ENCODE data around the gene UBASH3B.

- TF ChIP-seq CTCF (IDR thresholded peaks at IDR 0.05) (no peak), ZFX (IDR thresholded peaks at IDR 0.05; ENCODE audit: borderline replicate concordance) (no peak)
These were observed 69.0 kb downstream of the UBASH3B start for GRCh38 chr11:122724520-122724919.
